Mesendoderm (in vitro differentiated cells): ENCODE results near the gene TEX13B.
A peak's percentile ranks its signal among the peaks of the same experiment; 100 is the strongest.

Experiments used
- DNase-seq: peaks from one replicate; pipeline ENCODE4 v3.0.0; 2013
- H2AK5ac ChIP-seq: 2 replicates; pipeline ENCODE4 v1.6.1; 2013; ENCODE audit warnings: low read length, inconsistent platforms
- H2BK120ac ChIP-seq: 2 replicates; pipeline ENCODE4 v1.6.1; 2013; ENCODE audit warnings: low read depth, mild to moderate bottlenecking, low read length, moderate library complexity, mixed read lengths
- H2BK15ac ChIP-seq: replicated peaks from 2 replicates; pipeline ENCODE4 v1.6.1; 2013; ENCODE audit warnings: low read depth, mild to moderate bottlenecking, moderate library complexity
- H2BK5ac ChIP-seq: 2 replicates; pipeline ENCODE4 v1.6.1; 2013; ENCODE audit warnings: low read length, inconsistent platforms
- H3K18ac ChIP-seq: 2 replicates; pipeline ENCODE4 v1.6.1; 2013; ENCODE audit warnings: mild to moderate bottlenecking, low read length, mixed read lengths
- H3K23ac ChIP-seq: one replicate; pipeline ENCODE4 v1.6.1; 2013; ENCODE audit warnings: low read length
- H3K27ac ChIP-seq: 2 replicates; pipeline ENCODE4 v1.5.1; 2013; ENCODE audit warnings: low read depth, mild to moderate bottlenecking, inconsistent platforms, low read length, moderate library complexity
- H3K27me3 ChIP-seq: 2 replicates; pipeline ENCODE4 v1.6.1; 2013; ENCODE audit warnings: low read length, control low read depth, mild to moderate bottlenecking, inconsistent platforms; ENCODE audit not compliant: insufficient read depth, poor library complexity
- H3K36me3 ChIP-seq: 2 replicates; pipeline ENCODE4 v1.6.1; 2013; ENCODE audit warnings: low read length, inconsistent platforms; ENCODE audit not compliant: control insufficient read depth, insufficient read depth
- H3K4ac ChIP-seq: one replicate; pipeline ENCODE4 v1.6.1; 2013; ENCODE audit warnings: low read depth, mild to moderate bottlenecking, low read length, moderate library complexity
- H3K4me1 ChIP-seq: 2 replicates; pipeline ENCODE4 v1.6.1; 2013; ENCODE audit warnings: low read depth, low read length, inconsistent platforms; ENCODE audit not compliant: control insufficient read depth
- H3K4me2 ChIP-seq: 2 replicates; pipeline ENCODE4 v1.6.1; 2013; ENCODE audit warnings: low read length
- H3K4me3 ChIP-seq: 2 replicates; pipeline ENCODE4 v1.5.1; 2013; ENCODE audit warnings: mild to moderate bottlenecking, low read length
- H3K56ac ChIP-seq: one replicate; pipeline ENCODE4 v1.6.1; 2013; ENCODE audit warnings: low read length
- H3K79me1 ChIP-seq: 2 replicates; pipeline ENCODE4 v1.6.1; 2013; ENCODE audit warnings: low read length, inconsistent platforms
- H3K79me2 ChIP-seq: 2 replicates; pipeline ENCODE4 v1.6.1; 2013; ENCODE audit warnings: mild to moderate bottlenecking, low read length; ENCODE audit not compliant: control insufficient read depth, insufficient read depth
- H3K9ac ChIP-seq: 2 replicates; pipeline ENCODE4 v1.6.1; 2013; ENCODE audit warnings: low read length, inconsistent platforms
- H4K5ac ChIP-seq: one replicate; pipeline ENCODE4 v1.6.1; 2013; ENCODE audit warnings: low read length
- H4K8ac ChIP-seq: one replicate; pipeline ENCODE4 v1.6.1; 2013; ENCODE audit warnings: low read depth, mild to moderate bottlenecking, control low read depth, low read length, moderate library complexity
- WGBS: extraction: QIAGEN DNeasy Blood & Tissue Kit; methylation state at CpG from one replicate; pipeline ENCODE4 v1.1.7; 2013; ENCODE audit warnings: low lambda C conversion rate, missing lambda C conversion rate; ENCODE audit not compliant: insufficient coverage; ENCODE audit errors: extremely low coverage; 5-methylcytosine and 5-hydroxymethylcytosine counted together

The TEX13B gene

GRCh38 chrX:108000751-108001150 is 18.6 kb upstream of the TEX13B start:
- H3K4me3 ChIP-seq: no peak overlapping the region
- no peak overlapping the region for H2BK15ac ChIP-seq
- H3K27me3 ChIP-seq: no peaks in the 10 kb centered on the region
- H4K8ac ChIP-seq: no peak overlapping the region
- no peaks in the 10 kb centered on the region for H3K36me3 ChIP-seq
- no peak overlapping the region for H3K9ac ChIP-seq
- no peak overlapping the region for H2BK5ac ChIP-seq
- no peak overlapping the region for H3K4me2 ChIP-seq
- no peak for DNase-seq
- WGBS: no CpG with 5 or more reads among the region's 2 CpGs
- no peak overlapping the region for H2BK120ac ChIP-seq
- H3K18ac ChIP-seq: no peak overlapping the region
- H4K5ac ChIP-seq: no peak overlapping the region
- H3K79me1 ChIP-seq: no peaks in the 10 kb centered on the region
- no peak overlapping the region for H3K27ac ChIP-seq
- H3K4me1 ChIP-seq: no peaks in the 10 kb centered on the region
- no peaks in the 10 kb centered on the region for H3K79me2 ChIP-seq
- H3K4ac ChIP-seq: no peak overlapping the region
- no peak overlapping the region for H3K23ac ChIP-seq
- H2AK5ac ChIP-seq: no peak overlapping the region
- H3K56ac ChIP-seq: no peak overlapping the region

GRCh38 chrX:107996124-107996523 is 14.0 kb upstream of the TEX13B start:
- H3K4me3 ChIP-seq: no peak overlapping the region
- no peak overlapping the region for H2AK5ac ChIP-seq
- H2BK120ac ChIP-seq: no peak overlapping the region
- H3K4me2 ChIP-seq: no peak overlapping the region
- WGBS: no CpG with 5 or more reads among the region's 6 CpGs
- no peak overlapping the region for H3K27ac ChIP-seq
- no peaks in the 10 kb centered on the region for H3K27me3 ChIP-seq
- H3K9ac ChIP-seq: no peak overlapping the region
- H3K36me3 ChIP-seq: no peaks in the 10 kb centered on the region
- DNase-seq: no peak
- no peak overlapping the region for H4K8ac ChIP-seq
- H3K4me1 ChIP-seq: no peaks in the 10 kb centered on the region
- H3K4ac ChIP-seq: no peak overlapping the region
- H2BK15ac ChIP-seq: no peak overlapping the region
- H2BK5ac ChIP-seq: no peak overlapping the region
- H3K18ac ChIP-seq: no peak overlapping the region
- H3K56ac ChIP-seq: no peak overlapping the region
- no peak overlapping the region for H3K23ac ChIP-seq
- no peaks in the 10 kb centered on the region for H3K79me2 ChIP-seq
- no peak overlapping the region for H4K5ac ChIP-seq
- H3K79me1 ChIP-seq: no peaks in the 10 kb centered on the region

- no peak overlapping the region for H2BK5ac ChIP-seq
Measured at GRCh38 chrX:107985033-107985432, 2.9 kb upstream of the TEX13B start.

DNA sequence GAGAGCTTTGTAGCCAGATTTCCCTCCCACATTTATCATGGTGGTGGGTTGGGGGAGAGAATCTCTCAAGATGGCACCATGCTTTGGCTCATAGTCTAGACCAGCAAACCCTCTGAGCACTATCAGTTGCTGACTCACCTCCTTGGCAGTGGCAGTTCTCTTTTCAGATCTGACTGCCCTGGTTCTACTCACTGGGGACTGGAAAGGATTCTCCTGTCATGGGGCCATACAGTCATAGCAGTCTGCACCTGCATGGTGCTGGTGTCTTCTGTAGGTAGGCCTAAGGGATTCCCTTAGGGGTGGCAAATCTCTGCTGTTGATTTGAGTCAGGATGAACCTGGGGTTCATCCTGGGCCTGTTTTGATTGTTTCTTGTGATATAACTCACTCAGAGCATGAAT is 2.6 kb downstream of the TEX13B start:
- Histone ChIP-seq H3K4me3 (no peak overlapping the region), H3K56ac (no peak overlapping the region), H3K23ac (no peak overlapping the region), H3K79me2 (no peaks in the 10 kb centered on the region), H3K36me3 (no peaks in the 10 kb centered on the region), H3K4ac (no peak overlapping the region), H3K9ac (no peak overlapping the region), H3K4me1 (no peaks in the 10 kb centered on the region), H2AK5ac (no peak overlapping the region), H2BK5ac (no peak overlapping the region), H2BK120ac (no peak overlapping the region), H4K5ac (no peak overlapping the region), H3K27ac (no peak overlapping the region), H3K79me1 (no peaks in the 10 kb centered on the region), H2BK15ac (no peak overlapping the region), H3K4me2 (no peak overlapping the region), H3K27me3 (no peaks in the 10 kb centered on the region), H4K8ac (no peak overlapping the region), H3K18ac (no peak overlapping the region)
- no peak for DNase-seq

More at GRCh38 chrX:107985033-107985432, 2.9 kb upstream of the TEX13B start:
- H3K9ac ChIP-seq: no peak overlapping the region
- no peak overlapping the region for H3K4me2 ChIP-seq
- H3K4me3 ChIP-seq: no peak overlapping the region
- H3K79me1 ChIP-seq: no peaks in the 10 kb centered on the region
- no peak overlapping the region for H4K8ac ChIP-seq
- no peak overlapping the region for H3K18ac ChIP-seq
- no CpG with 5 or more reads among the region's 2 CpGs for WGBS
- H2BK120ac ChIP-seq: no peak overlapping the region
- no peaks in the 10 kb centered on the region for H3K36me3 ChIP-seq
- H3K27me3 ChIP-seq: no peaks in the 10 kb centered on the region
- H2AK5ac ChIP-seq: no peak overlapping the region
- H3K23ac ChIP-seq: no peak overlapping the region
- H4K5ac ChIP-seq: no peak overlapping the region
- no peaks in the 10 kb centered on the region for H3K79me2 ChIP-seq
- no peak overlapping the region for H3K56ac ChIP-seq
- no peaks in the 10 kb centered on the region for H3K4me1 ChIP-seq
- DNase-seq: no peak
- H3K4ac ChIP-seq: no peak overlapping the region
- no peak overlapping the region for H3K27ac ChIP-seq
- H2BK15ac ChIP-seq: no peak overlapping the region

GRCh38 chrX:107978707-107979307 is 3.4 kb downstream of the TEX13B start:
- H3K23ac ChIP-seq: no peak overlapping the region
- no peak overlapping the region for H3K56ac ChIP-seq
- H2BK5ac ChIP-seq: no peak overlapping the region
- H2BK120ac ChIP-seq: no peak overlapping the region
- H3K27ac ChIP-seq: no peak overlapping the region
- H3K9ac ChIP-seq: no peak overlapping the region
- no peak overlapping the region for H3K18ac ChIP-seq
- peak; percentile 59 for DNase-seq
- H3K4me2 ChIP-seq: no peak overlapping the region
- no peak overlapping the region for H3K4ac ChIP-seq
- no peaks in the 10 kb centered on the region for H3K4me1 ChIP-seq
- H2AK5ac ChIP-seq: no peak overlapping the region
- H4K5ac ChIP-seq: no peak overlapping the region
- H2BK15ac ChIP-seq: no peak overlapping the region
- no peaks in the 10 kb centered on the region for H3K79me2 ChIP-seq
- no peaks in the 10 kb centered on the region for H3K36me3 ChIP-seq
- no peaks in the 10 kb centered on the region for H3K79me1 ChIP-seq
- H3K4me3 ChIP-seq: no peak overlapping the region
- no peaks in the 10 kb centered on the region for H3K27me3 ChIP-seq
- no peak overlapping the region for H4K8ac ChIP-seq
- no CpG with 5 or more reads among the region's 3 CpGs for whole genome bisulfite sequencing

DNA sequence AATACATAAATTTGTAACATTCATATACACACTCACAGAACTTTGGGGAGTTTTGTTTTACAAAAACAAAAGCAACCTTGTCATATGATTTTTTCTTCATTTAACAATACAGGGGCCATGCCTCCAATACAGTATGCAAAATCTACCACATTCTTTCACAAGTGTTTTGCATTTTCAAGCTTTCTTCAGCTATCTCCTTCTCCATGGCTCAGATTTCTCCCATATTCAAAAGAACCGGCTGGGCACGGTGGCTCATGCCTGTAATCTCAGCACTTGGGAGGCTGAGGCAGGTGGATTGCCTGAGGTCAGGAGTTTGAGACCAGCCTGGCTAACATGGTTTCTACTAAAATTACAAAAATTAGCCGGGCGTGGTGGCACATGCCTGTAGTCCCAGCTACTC is 4.1 kb downstream of the TEX13B start:
- peak; percentile 16 for DNase-seq
- Histone ChIP-seq H4K8ac (no peak overlapping the region), H3K18ac (no peak overlapping the region), H3K4me1 (no peaks in the 10 kb centered on the region), H3K79me1 (no peaks in the 10 kb centered on the region), H3K4me2 (no peak overlapping the region), H3K4me3 (no peak overlapping the region), H3K9ac (no peak overlapping the region), H3K36me3 (no peaks in the 10 kb centered on the region), H3K79me2 (no peaks in the 10 kb centered on the region), H3K23ac (no peak overlapping the region), H3K27ac (no peak overlapping the region), H3K56ac (no peak overlapping the region), H2BK5ac (no peak overlapping the region), H3K27me3 (no peaks in the 10 kb centered on the region), H4K5ac (no peak overlapping the region), H2AK5ac (no peak overlapping the region), H3K4ac (no peak overlapping the region), H2BK15ac (no peak overlapping the region), H2BK120ac (no peak overlapping the region)
- no CpG with 5 or more reads among the region's 4 CpGs for WGBS
